Memory B cell (primary cell): Measurements from ENCODE around the gene ASB1.

Experiments used
- ATAC-seq: fragments of 150-1000 bp; cut with Tn5 transposase; 2 replicates; pipeline ENCODE4 v1.10.0; 2021; ENCODE audit warnings: low read depth, mild to moderate bottlenecking, moderate library complexity
- DNase-seq, 2 donors: peaks; one replicate each; pipeline ENCODE4 v3.0.0; 2022; ENCODE audit warnings: low spot score in 2 of 2
- H3K27ac Mint-ChIP-seq: one replicate; pipeline ENCODE4 v1.8.0; 2022; ENCODE audit warnings: mild to moderate bottlenecking, moderate library complexity, mixed read lengths
- H3K27me3 Mint-ChIP-seq: one replicate; pipeline ENCODE4 v1.8.0; 2022; ENCODE audit warnings: mixed read lengths
- H3K36me3 Mint-ChIP-seq: one replicate; pipeline ENCODE4 v1.8.0; 2022; ENCODE audit warnings: mild to moderate bottlenecking, mixed read lengths
- H3K4me1 Mint-ChIP-seq: one replicate; pipeline ENCODE4 v1.8.0; 2022; ENCODE audit warnings: mixed read lengths
- H3K4me3 Mint-ChIP-seq: one replicate; pipeline ENCODE4 v1.8.0; 2022; ENCODE audit warnings: mild to moderate bottlenecking, moderate library complexity, mixed read lengths
- H3K9me3 Mint-ChIP-seq: one replicate; pipeline ENCODE4 v1.8.0; 2022; ENCODE audit warnings: mixed read lengths

The ASB1 gene

GRCh38 chr2:238498188-238498587 is 71.5 kb downstream of the ASB1 start:
- ATAC-seq (no peak), DNase-seq (no peak)
- Mint-ChIP-seq H3K27me3 (peaks cover 10% of the 10 kb centered on the region), H3K36me3 (peaks cover 2% of the 10 kb centered on the region), H3K9me3 (peaks cover 2% of the 10 kb centered on the region), H3K4me3 (no peak overlapping the region), H3K27ac (no peak overlapping the region), H3K4me1 (peaks cover 11% of the 10 kb centered on the region)

- Mint-ChIP-seq H3K27ac (no peak overlapping the region), H3K27me3 (peaks cover 8% of the 10 kb centered on the region), H3K4me3 (no peak overlapping the region), H3K9me3 (peaks cover 2% of the 10 kb centered on the region), H3K4me1 (peaks cover 9% of the 10 kb centered on the region), H3K36me3 (peaks cover 2% of the 10 kb centered on the region)
- no peak for DNase-seq
- no peak for ATAC-seq
Observed at GRCh38 chr2:238498691-238499295, 72.1 kb downstream of the ASB1 start.

DNA sequence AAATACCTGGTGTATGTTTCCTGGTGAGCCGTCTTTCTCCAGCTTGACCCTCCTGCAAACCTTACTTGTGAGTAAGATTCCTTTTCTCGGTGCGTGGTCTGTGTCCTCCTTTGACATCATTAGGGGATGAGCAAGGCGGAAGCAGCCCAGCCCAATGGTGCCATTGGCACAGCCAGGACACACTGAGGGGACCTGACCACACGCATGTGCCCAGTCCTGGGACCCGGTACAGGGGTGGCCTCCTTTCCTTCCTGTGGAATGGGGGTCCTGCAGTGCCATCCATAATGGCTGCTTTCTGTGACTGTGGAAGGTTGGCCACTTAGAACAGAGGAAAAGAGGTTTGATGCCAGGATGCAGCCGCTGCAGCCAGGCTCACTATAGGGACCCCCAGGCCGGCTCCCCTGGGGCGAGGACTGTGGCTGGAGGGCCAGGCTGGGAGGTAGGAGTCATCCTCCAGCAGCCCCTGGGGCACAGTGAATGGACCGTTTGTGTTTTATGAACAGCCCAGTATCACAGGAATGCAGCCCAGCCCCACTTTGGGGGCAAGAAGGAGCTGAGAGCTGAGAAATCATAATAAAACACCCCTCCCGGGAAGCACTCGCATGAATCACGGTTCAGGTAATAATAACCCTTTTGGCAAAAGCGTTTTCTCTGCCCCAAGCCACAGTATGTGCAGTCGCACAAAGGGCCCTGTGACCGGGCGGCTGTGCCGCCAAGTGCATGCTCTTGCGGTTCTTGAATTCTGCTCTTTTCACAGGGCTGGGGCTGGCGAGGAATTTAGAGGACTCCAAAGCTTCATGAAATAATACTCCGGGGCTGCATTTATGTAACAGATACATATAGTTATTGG is 73.2 kb downstream of the ASB1 start:
- Mint-ChIP-seq H3K4me1 (no peaks in the 10 kb centered on the region), H3K9me3 (peaks cover 2% of the 10 kb centered on the region), H3K4me3 (no peak overlapping the region), H3K27ac (no peak overlapping the region), H3K36me3 (peaks cover 2% of the 10 kb centered on the region), H3K27me3 (peaks cover 8% of the 10 kb centered on the region)
- ATAC-seq (no peak), DNase-seq (no peak)

GRCh38 chr2:238501311-238501710 is 74.6 kb downstream of the ASB1 start:
- ATAC-seq = no peak
- Mint-ChIP-seq H3K4me3 (no peak overlapping the region), H3K27me3 (peaks cover 8% of the 10 kb centered on the region), H3K36me3 (peaks cover 2% of the 10 kb centered on the region), H3K9me3 (peaks cover 2% of the 10 kb centered on the region), H3K4me1 (no peaks in the 10 kb centered on the region), H3K27ac (no peak overlapping the region)
- DNase-seq = no peak
